HCT116 (cell line): ENCODE data around the gene OR14J1. TPM values are rescaled to one million over a fixed set of nuclear protein-coding genes. Genes with fewer than 3 reads are reported as not detected.

Experiments used
- ATAC-seq: fragments of 200-7000 bp; cut with Tn5 transposase; 2 replicates; pipeline ENCODE4 v1.9.1; 2020; ENCODE audit warnings: mild to moderate bottlenecking, moderate library complexity
- Bru-seq: library from RNA; stranded (reverse); fragments of 400-500 nt; gene quantifications from one replicate; lab custom pipeline; 2021; lab: Mats Ljungman, UMichigan
- BruChase-seq, 2 experiments: library from RNA; stranded (reverse); fragments of 400-500 nt; gene quantifications; one replicate each; lab custom pipeline; 2021; lab: Mats Ljungman, UMichigan
- BruUV-seq: library from RNA; stranded (reverse); fragments of 400-500 nt; replicated peaks from 2 replicates; lab custom pipeline; 2021; lab: Mats Ljungman, UMichigan
- CTCF ChIA-PET: fragments of 300-600 bp; sonication (Branson Sonifier 250); formaldehyde crosslinking; loops from one replicate; lab custom pipeline; 2021; ENCODE audit warnings: antibody characterized with exemption; lab: Charles Lee
- POLR2A ChIA-PET: fragments of 300-600, 350-600 bp; sonication (Branson Sonifier 250); formaldehyde crosslinking; loops from one replicate; lab custom pipeline; 2021; ENCODE audit warnings: antibody characterized with exemption; lab: Charles Lee
- RAD21 ChIA-PET, 2 experiments: fragments of 300-600 bp; sonication (Branson Sonifier 250); formaldehyde crosslinking; loops; one replicate each; lab custom pipeline; 2023; ENCODE audit warnings: low total read pairs in 2 of 2; ENCODE audit not compliant: uncharacterized antibody in 2 of 2, unreplicated experiment in 2 of 2, low non-redundant PET in 1 of 2; lab: Charles Lee
- DNase-seq: peaks from one replicate; pipeline ENCODE4 v3.0.0-alpha.2; 2010; ENCODE audit warnings: low read depth, low spot score
- H2AFZ ChIP-seq: fragments of 200-600 bp; shearing (Covaris generic), sonication (generic); 2 replicates; pipeline ENCODE4 v1.6.1; 2017; ENCODE audit warnings: low read depth, mixed run types, mixed read lengths, antibody characterized with exemption, low read length; ENCODE audit not compliant: poor library complexity, severe bottlenecking
- H3K27ac ChIP-seq: 2 replicates; pipeline ENCODE4 v1.5.1; 2012; ENCODE audit warnings: low read depth, low read length
- H3K27me3 ChIP-seq: fragments of 200-600 bp; sonication (generic); 2 replicates; pipeline ENCODE4 v1.6.1; 2016; ENCODE audit warnings: mixed run types, low read length, mixed read lengths; ENCODE audit not compliant: insufficient read depth
- H3K36me3 ChIP-seq, 2 experiments: fragments of 200-500 bp in 1 of 2; fragments of 200-600 bp in 1 of 2; sonication (Bioruptor generic) in 1 of 2; sonication (generic) in 1 of 2; 2 replicates each; pipeline versions ENCODE4 v1.5.1 to v1.6.1; 2014 to 2016; ENCODE audit warnings: low read length in 2 of 2, inconsistent platforms in 1 of 2, mixed read lengths in 1 of 2, mixed run types in 1 of 2; ENCODE audit not compliant: insufficient read depth in 2 of 2, control insufficient read depth in 1 of 2
- H3K4me1 ChIP-seq, 2 experiments: fragments of 200-600 bp in 1 of 2; sonication (generic) in 1 of 2; 2 replicates each; pipeline versions ENCODE4 v1.5.1 to v1.6.1; 2012 to 2017; ENCODE audit warnings: low read length in 2 of 2, inconsistent platforms in 1 of 2, mild to moderate bottlenecking in 1 of 2, mixed read lengths in 1 of 2, mixed run types in 1 of 2, moderate library complexity in 1 of 2; ENCODE audit not compliant: insufficient read depth in 2 of 2, control insufficient read depth in 1 of 2
- H3K4me2 ChIP-seq: fragments of 200-600 bp; sonication (generic); 2 replicates; pipeline ENCODE4 v1.6.1; 2017; ENCODE audit warnings: mixed run types, low read length, mixed read lengths
- H3K4me3 ChIP-seq, 2 experiments: fragments of 200-600 bp in 1 of 2; sonication (generic) in 1 of 2; replicated peaks in 1 of 2; 2 replicates each; pipeline ENCODE4 v1.5.1; 2011 to 2016; ENCODE audit warnings: low read length in 2 of 2, control low read depth in 1 of 2, low read depth in 1 of 2, mild to moderate bottlenecking in 1 of 2, mixed read lengths in 1 of 2, mixed run types in 1 of 2
- H3K79me2 ChIP-seq: fragments of 200-600 bp; sonication (generic); 2 replicates; pipeline ENCODE4 v1.6.1; 2017; ENCODE audit warnings: mild to moderate bottlenecking, mixed run types, low read length, moderate library complexity, mixed read lengths; ENCODE audit not compliant: insufficient read depth
- H3K9ac ChIP-seq: fragments of 200-600 bp; sonication (generic); 2 replicates; pipeline ENCODE4 v1.6.1; 2016; ENCODE audit warnings: low read length, mixed read lengths
- H3K9me2 ChIP-seq: fragments of 200-600 bp; sonication (generic), shearing (Covaris generic); 2 replicates; pipeline ENCODE4 v1.6.1; 2017; ENCODE audit warnings: mixed run types, mild to moderate bottlenecking, moderate library complexity; ENCODE audit not compliant: insufficient read depth
- H3K9me3 ChIP-seq, 2 experiments: fragments of 200-500 bp in 1 of 2; fragments of 200-600 bp in 1 of 2; sonication (Bioruptor generic) in 1 of 2; sonication (generic) in 1 of 2; 2 replicates each; pipeline ENCODE4 v1.6.1; 2014 to 2017; ENCODE audit warnings: low read length in 2 of 2, mixed read lengths in 2 of 2, inconsistent platforms in 1 of 2, low read depth in 1 of 2, mild to moderate bottlenecking in 1 of 2, mixed run types in 1 of 2, moderate library complexity in 1 of 2; ENCODE audit not compliant: control insufficient read depth in 1 of 2, insufficient read depth in 1 of 2
- H4K20me1 ChIP-seq: fragments of 200-600 bp; sonication (generic), shearing (Covaris generic); 2 replicates; pipeline ENCODE4 v1.6.1; 2017; ENCODE audit warnings: mixed run types, mild to moderate bottlenecking, moderate library complexity; ENCODE audit not compliant: insufficient read depth
- CBX3 ChIP-seq: IDR thresholded peaks from 2 replicates; pipeline ENCODE4 v1.6.1; 2012; ENCODE audit warnings: low read depth
- CTCF ChIP-seq, 3 experiments: fragments of 200-600 bp in 1 of 3; sonication (generic) in 1 of 3; IDR thresholded peaks in 2 of 3; conservative IDR thresholded peaks in 1 of 3; 2 replicates each; pipeline ENCODE4 v1.5.1; 2012 to 2017; ENCODE audit warnings: low read depth in 2 of 3, low read length in 2 of 3, antibody characterized with exemption in 1 of 3, borderline replicate concordance in 1 of 3, control low read depth in 1 of 3, mild to moderate bottlenecking in 1 of 3, mixed read lengths in 1 of 3, mixed run types in 1 of 3, moderate library complexity in 1 of 3; ENCODE audit not compliant: insufficient read depth in 1 of 3
- EGR1 ChIP-seq: IDR thresholded peaks from 2 replicates; pipeline ENCODE4 v1.6.1; 2012; ENCODE audit warnings: low read depth
- ELF1 ChIP-seq: IDR thresholded peaks from 2 replicates; pipeline ENCODE4 v1.6.1; 2012; ENCODE audit warnings: low read depth, borderline replicate concordance
- EZH2phosphoT487 ChIP-seq: fragments of 200-600 bp; IDR thresholded peaks from 2 replicates; pipeline ENCODE4 v1.6.1; 2018; ENCODE audit warnings: antibody characterized with exemption, borderline replicate concordance
- FOSL1 ChIP-seq: IDR thresholded peaks from 2 replicates; pipeline ENCODE4 v1.6.1; 2012; ENCODE audit warnings: low read depth
- JUND ChIP-seq: IDR thresholded peaks from 2 replicates; pipeline ENCODE4 v1.6.1; 2012
- MAX ChIP-seq: IDR thresholded peaks from 2 replicates; pipeline ENCODE4 v1.6.1; 2012
- RAD21 ChIP-seq: IDR thresholded peaks from 2 replicates; pipeline ENCODE4 v1.6.1; 2012; ENCODE audit warnings: low read depth, mild to moderate bottlenecking
- SIN3A ChIP-seq: IDR thresholded peaks from 2 replicates; pipeline ENCODE4 v1.6.1; 2012; ENCODE audit warnings: low read depth
- SP1 ChIP-seq: IDR thresholded peaks from 2 replicates; pipeline ENCODE4 v1.6.1; 2012; ENCODE audit warnings: low read depth
- SRF ChIP-seq: IDR thresholded peaks from 2 replicates; pipeline ENCODE4 v1.6.1; 2012; ENCODE audit warnings: low read depth
- YY1 ChIP-seq: IDR thresholded peaks from 2 replicates; pipeline ENCODE4 v1.6.1; 2011; ENCODE audit warnings: low read length, low read depth, moderate library complexity, mild to moderate bottlenecking; ENCODE audit not compliant: insufficient replicate concordance; ENCODE audit errors: extremely low read depth
- ZFX ChIP-seq: fragments of 450-650 bp; IDR thresholded peaks from 2 replicates; pipeline ENCODE4 v1.6.1; 2017
- ZNF274 ChIP-seq: fragments of 200-500 bp; sonication (Bioruptor generic); IDR thresholded peaks from 2 replicates; pipeline ENCODE4 v1.6.1; 2014; ENCODE audit warnings: mild to moderate bottlenecking, low read depth, low read length, inconsistent platforms
- intact Hi-C: fragments of 100-400 bp; cut with micrococcal nuclease; formaldehyde crosslinking; loops from 2 replicates; pipeline ENCODE4 v1.10.0; 2022
- long read RNA-seq: library from polyadenylated mRNA; unstranded; transcript quantifications from one replicate; pipeline ENCODE4 v2.0.0, GENCODE V29; 2021; ENCODE audit not compliant: unreplicated experiment
- polyA plus RNA-seq: library from polyadenylated mRNA; unstranded; fragments of >200 nt; gene quantifications from 2 replicates; pipeline ENCODE4 v1.2.1, GENCODE V29; 2012; ENCODE audit warnings: missing spikeins
- total RNA-seq: library from RNA; stranded (reverse); gene quantifications from one replicate; pipeline ENCODE4 v1.2.1, GENCODE V29; 2021; ENCODE audit not compliant: unreplicated experiment
- TF ChIP-seq, protein P1 (sequence below): IDR thresholded peaks from 2 replicates; pipeline ENCODE4 v1.6.1; 2012; ENCODE audit warnings: low read depth
- TF ChIP-seq, protein P2 (sequence below): IDR thresholded peaks from 2 replicates; pipeline ENCODE4 v1.6.1; 2012

The OR14J1 gene
- not detected for total RNA-seq
- polyA plus RNA-seq: not detected in 2 replicates
- Bru-seq, nascent RNA: not detected
- BruChase-seq, experiment 1, labeled RNA remaining after a 6-hour chase: not detected
- percentile 12 among the genes with signal in this experiment for BruChase-seq, experiment 2, labeled RNA remaining after a 2-hour chase
- long read RNA-seq: 0 reads

DNA sequence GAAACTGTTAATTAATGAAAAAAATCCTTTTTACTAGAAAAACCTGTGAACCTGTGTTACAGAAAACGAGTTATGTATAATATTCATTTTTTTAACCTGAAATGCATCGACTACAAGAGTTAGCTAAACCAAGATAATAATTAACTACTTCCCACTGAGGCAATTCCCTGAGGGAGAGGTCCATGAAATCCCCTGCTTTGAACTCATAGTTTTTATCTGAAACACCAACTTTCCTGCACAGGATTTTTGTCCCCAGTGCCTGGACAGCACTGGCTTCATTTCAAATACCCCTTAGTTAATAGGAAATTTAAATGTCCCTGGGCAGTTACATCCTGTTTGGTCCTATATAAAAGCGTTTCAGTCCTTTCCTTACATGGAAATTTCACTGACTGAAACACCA is at the start of gene OR14J1:
Gene OR14J1, plus strand, starts transcription at position 386 of the 400 bp plus-strand sequence. CDS start 4,989 bp downstream, outside the sequence.
- Histone ChIP-seq H4K20me1 (no peaks in the 10 kb centered on the region), H3K9ac (no peak within 1 kb of the TSS), H3K4me1 (no peaks in the 10 kb centered on the region), H2AFZ (no peak within 1 kb of the TSS), H3K79me2 (no peaks in the 10 kb centered on the region), H3K4me3 (no peak within 1 kb of the TSS), H3K9me3 (no peaks in the 10 kb centered on the region), H3K4me2 (no peak within 1 kb of the TSS), H3K27ac (no peak within 1 kb of the TSS), H3K9me2 (no peaks in the 10 kb centered on the region), H3K36me3 (no peaks in the 10 kb centered on the region), H3K27me3 (0 out of 2 replicates have a peak, but pooled peaks cover 5% of the 10 kb centered on the region)
- no peak for TF ChIP-seq CBX3
- no peak for TF ChIP-seq RAD21
- no peak for TF ChIP-seq FOSL1
- TF ChIP-seq, protein P1, sequence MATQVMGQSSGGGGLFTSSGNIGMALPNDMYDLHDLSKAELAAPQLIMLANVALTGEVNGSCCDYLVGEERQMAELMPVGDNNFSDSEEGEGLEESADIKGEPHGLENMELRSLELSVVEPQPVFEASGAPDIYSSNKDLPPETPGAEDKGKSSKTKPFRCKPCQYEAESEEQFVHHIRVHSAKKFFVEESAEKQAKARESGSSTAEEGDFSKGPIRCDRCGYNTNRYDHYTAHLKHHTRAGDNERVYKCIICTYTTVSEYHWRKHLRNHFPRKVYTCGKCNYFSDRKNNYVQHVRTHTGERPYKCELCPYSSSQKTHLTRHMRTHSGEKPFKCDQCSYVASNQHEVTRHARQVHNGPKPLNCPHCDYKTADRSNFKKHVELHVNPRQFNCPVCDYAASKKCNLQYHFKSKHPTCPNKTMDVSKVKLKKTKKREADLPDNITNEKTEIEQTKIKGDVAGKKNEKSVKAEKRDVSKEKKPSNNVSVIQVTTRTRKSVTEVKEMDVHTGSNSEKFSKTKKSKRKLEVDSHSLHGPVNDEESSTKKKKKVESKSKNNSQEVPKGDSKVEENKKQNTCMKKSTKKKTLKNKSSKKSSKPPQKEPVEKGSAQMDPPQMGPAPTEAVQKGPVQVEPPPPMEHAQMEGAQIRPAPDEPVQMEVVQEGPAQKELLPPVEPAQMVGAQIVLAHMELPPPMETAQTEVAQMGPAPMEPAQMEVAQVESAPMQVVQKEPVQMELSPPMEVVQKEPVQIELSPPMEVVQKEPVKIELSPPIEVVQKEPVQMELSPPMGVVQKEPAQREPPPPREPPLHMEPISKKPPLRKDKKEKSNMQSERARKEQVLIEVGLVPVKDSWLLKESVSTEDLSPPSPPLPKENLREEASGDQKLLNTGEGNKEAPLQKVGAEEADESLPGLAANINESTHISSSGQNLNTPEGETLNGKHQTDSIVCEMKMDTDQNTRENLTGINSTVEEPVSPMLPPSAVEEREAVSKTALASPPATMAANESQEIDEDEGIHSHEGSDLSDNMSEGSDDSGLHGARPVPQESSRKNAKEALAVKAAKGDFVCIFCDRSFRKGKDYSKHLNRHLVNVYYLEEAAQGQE: no peak
- TF ChIP-seq ZNF274: no peak
- TF ChIP-seq SIN3A: no peak
- TF ChIP-seq ZFX: no peak
- TF ChIP-seq ELF1: no peak
- no peak for TF ChIP-seq CTCF (IDR thresholded peaks at IDR 0.05 in 2 of 3, conservative IDR thresholded peaks at IDR 0.05 in 1 of 3; ENCODE audit: borderline replicate concordance in 1 of 3, insufficient read depth in 1 of 3, low read depth in 2 of 3, low read length in 2 of 3)
- TF ChIP-seq, protein P2, sequence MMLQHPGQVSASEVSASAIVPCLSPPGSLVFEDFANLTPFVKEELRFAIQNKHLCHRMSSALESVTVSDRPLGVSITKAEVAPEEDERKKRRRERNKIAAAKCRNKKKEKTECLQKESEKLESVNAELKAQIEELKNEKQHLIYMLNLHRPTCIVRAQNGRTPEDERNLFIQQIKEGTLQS: no peak
- no peak for TF ChIP-seq SRF
- no peak for TF ChIP-seq EGR1
- TF ChIP-seq SP1: no peak
- no peak for TF ChIP-seq JUND
- TF ChIP-seq EZH2phosphoT487: no peak
- no peak for TF ChIP-seq MAX
- no peak for TF ChIP-seq YY1
- intact Hi-C loops: no loop called here
- ChIA-PET RAD21 (no interaction called here), POLR2A (no interaction called here), CTCF (interaction anchor here (0.6 kb wide), 1 partner anchor 47 kb away, joined by 3 read pairs; no protein-coding TSS in a partner anchor)
- DNase-seq (no peak), ATAC-seq (no peak)
- no TSS peak for BruUV-seq
